GM19351 (cell line): Measurements from ENCODE around the gene VWA7.
"Not testable (repeated sequence)": the region's sequence is repeated elsewhere in the genome, so short reads cannot be mapped to it uniquely, and the experiment has no call there.

Experiments
- ATAC-seq: cut with Tn5 transposase; IDR thresholded peaks from one replicate; pipeline ENCODE4 v1.9.1; 2021; ENCODE audit warnings: mild to moderate bottlenecking, moderate library complexity; ENCODE audit not compliant: unreplicated experiment

The VWA7 gene

DNA sequence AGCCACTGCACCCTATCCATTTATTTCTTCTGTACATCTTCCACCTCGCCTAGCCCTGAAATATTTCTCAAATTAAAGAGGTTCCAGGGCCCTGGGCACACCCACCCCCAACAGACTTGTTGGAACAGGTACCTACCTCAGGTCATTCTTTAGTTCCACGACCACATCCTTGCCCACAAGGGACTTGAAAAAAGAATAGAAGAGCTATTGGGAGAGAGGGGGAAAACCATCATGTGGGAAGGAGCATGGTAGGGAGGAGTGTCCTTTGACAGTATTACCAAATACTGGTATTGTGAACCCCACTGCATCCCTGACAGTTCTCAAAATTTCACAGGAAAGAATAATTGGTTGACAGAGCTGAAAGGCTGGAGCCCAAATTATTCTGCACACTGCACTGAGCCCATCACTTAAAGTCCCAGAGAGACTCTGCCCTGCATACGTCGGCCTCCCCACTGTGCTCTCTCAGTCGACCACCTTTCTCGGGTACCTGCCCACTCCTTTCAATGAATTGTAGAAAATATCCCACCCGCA lies 28.9 kb upstream of the VWA7 start:
- ATAC-seq = no peak

DNA sequence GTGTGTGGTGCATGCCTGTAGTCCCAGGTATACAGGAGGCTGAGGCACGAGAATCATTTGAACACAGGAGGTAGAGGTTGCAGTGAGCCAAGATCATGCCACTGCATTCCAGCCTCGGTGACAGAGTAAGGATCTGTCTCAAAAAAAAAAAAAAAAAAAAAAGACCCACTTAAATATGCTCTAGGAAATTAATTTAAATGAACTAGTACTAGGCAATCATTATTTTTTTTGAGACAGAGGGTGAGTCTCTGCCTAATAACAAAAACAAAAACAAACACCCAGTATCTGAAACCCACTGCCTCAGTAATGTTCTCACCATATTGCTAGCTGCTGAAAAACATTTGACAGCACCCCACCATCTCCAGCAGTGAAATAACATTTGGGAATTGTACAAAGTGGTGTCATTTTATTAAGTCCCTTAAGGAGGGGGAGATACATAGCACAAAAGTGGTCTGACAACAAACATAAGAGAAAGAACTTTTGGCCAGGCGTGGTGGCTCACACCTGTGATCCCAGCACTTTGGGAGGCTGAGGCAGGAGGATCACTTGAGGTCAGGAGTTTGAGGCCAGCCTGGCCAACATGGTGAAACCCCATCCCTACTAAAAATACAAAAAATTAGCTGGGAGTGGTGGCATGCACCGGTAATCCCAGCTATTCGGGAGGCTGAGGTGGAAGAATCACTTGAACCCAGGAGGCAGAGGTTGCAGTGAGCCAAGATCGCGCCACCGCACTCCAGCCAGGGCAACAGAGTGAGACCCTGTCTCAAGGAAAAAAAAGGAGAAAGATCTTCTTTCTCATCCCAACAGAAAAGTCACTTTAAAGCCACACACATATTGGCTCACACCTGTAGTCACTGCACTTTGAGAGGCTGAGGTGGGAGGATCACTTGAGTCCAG lies 24.2 kb upstream of the VWA7 start:
- ATAC-seq = not testable (repeated sequence)

DNA sequence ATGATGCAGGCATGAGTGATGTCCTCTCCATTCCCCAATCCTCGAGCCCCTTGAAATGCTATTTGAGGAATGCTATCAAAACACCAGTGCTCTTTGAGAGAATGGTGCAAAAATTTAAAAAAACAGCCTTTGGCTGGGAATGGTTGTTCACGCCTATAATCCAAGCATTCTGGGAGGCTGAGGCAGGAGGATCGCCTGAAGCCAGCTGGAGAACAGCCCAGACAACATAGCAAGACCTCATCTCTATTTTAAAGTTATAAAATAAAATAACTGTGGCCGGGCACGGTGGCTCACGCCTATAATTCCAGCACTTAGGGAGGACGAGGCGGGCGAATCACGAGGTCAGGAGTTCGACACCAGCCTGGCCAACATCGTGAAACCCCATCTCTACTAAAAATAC lies 22.7 kb upstream of the VWA7 start:
- no peak for ATAC-seq

DNA sequence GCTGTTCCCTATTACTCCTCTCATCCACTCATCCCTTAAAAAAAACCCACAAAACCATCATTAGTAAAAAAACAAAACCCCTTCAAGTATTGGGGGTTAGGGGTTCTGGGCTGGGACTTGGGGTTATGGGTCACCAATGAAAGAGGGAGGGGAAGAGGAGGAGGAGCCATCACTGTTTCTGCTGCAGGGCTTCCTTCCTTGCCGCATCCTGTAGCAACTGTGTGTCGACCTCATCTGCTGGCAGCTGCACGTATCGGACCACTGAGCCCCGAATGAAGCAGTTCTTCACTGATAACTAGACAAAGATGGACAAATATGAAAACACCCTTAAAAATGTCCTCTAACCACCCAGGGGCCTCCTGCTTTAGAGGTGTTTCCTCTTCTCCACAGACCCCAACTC lies 20.5 kb upstream of the VWA7 start:
- no peak for ATAC-seq

DNA sequence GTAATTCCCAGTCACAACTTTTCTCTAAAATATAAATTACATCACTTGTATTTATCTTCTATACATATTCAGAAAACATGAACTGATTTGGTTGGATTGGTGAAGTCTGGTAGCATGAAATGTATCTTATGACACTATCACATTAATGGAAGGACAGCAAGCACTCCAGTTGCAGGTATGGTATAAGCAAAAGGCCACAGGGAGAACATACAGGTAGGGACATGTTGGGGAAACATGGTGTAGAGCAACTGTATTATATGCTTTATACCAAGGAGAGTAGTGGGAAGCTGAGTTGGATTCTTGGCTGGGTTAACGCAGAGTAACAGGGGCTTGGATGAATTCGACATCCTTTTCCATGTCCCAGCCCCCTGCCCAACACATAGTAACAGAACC lies 19.9 kb upstream of the VWA7 start:
- ATAC-seq = no peak

DNA sequence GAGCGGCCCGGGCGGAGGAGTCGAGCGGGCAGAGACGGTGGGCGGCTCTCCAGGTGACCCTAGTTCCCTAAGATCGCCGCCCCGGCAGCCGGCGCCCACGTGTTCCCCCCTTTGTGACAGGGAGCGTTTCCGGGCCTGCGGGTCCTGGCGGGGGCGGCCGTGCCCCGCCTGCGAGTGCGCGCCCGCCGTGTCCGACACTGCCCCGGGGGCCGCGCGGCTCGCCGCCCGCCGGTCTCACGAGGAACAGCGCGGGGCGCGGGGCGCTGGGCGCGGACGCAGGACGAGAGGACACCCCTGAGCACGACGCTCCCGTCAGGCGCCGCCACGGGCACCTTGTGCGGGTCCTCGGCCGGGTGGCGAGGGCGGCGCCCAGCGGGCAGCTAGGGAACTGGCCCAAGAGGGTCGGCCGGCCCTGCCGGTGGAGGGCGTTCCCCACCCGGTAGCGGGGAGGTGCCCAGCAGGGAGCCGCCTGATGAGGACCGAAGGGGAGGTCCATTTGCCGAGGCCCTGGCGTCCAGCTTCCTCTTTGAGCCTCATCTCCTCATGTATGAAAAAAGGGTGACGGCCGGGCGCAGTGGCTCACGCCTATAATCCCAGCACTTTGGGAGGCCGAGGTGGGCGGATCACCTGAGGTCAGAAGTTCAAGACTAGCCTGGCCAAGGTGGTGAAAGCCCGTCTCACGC lies 18.6 kb upstream of the VWA7 start, which contains the start of gene VARS1:
TSS of gene VARS1 (minus strand) at position 137 of the 683 bp plus-strand sequence. CDS start 535 bp downstream, outside the sequence.
- ATAC-seq = peak; percentile 79

DNA sequence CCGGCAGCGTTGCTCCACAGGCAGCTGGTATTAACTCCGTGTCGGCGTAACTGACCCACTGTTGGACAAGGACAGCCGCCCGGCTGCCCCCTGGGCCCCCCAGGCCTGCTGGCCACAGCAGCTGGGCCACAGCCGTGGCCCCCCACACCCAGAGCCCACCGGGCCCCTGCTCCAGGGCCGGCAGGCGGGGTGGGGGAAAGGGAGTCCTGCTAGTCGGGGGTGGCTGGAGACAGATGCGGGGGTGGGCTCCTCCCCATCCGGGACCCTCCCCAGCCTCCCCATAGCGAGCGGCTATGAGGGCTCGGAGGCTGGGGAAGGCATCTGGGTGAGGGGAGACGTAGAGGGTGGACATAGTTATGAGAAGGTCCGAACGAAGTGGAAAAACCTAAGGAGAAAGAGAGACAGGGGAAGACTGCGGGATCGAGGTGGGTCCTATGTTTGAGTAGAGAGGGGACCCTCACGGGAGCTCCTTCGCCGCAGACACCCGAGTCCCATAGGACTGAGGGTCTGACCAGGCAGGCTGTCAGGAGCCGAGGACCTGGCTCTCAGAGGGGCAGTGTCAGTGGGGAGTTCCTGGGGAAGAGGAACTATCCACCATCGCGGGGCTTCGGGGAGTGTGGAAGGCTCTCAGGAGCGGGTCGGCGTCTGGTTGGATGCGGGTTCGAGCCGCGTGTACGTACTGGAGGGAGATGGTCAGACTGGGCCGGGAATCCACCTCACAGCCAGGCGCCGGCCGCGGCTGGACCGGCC lies 17.9 kb upstream of the VWA7 start:
- peak; percentile 31 for ATAC-seq

DNA sequence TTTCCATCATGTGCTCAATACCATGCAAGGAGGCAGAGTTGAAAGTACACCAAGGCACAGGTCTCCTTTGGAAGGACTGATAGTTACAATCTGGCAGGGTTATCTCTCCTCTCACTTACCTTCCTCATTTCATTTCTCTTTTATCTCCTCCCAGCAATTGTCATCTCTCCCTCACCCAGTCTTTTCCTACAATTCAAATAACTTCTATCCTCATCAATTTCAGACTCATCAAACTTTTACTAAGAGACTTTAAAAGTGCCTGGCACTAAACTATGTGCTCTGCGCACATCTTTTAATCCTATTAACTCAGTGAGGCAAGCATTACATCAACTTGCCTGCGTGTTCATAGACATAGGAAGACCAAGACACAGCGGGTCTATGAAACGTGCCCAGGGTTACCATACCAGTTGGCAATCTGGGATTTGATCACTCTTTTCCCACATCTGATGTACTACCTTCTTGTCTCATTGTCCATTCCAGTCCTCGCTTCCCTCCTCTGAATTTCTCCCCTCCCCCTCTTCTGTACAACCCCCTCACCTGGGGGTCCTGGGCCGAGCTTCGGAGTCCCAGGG lies 17.3 kb upstream of the VWA7 start:
- no peak for ATAC-seq

DNA sequence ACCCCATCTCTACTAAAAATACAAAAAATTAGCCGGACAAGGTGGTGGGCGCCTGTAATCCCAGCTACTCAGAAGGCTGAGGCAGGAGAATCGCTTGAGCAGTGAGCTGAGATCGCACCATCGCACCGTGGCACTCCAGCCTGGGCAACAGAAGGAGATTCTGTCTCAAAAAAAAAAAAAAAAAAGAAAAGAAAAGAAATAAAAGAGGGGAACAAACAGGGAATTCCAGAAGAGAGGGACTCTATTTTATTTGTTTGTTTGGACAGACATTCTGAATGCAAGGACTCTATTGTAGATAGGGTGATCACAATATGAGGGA lies 16.8 kb upstream of the VWA7 start:
- ATAC-seq = not testable (repeated sequence)

DNA sequence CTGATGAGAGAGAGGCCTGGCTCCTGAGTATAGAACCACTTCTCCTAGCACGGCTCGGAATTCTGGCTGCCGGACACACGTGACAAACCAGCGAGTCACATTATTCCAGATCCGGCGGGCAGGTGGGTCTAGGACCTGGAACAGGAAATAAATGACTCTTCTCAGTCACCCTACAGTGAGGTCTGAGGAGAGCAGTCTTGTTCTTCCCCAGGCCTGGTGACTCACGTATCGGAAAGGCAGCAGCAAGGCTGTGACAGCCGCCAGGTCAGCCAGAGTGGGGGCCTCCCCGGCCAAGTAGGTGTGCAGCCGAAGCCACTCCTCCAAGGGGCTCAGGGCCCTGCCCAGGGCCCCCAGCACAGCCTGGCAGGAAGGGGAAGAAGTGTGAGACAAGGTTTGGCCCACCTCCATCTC lies 15.6 kb upstream of the VWA7 start:
- ATAC-seq = no peak

DNA sequence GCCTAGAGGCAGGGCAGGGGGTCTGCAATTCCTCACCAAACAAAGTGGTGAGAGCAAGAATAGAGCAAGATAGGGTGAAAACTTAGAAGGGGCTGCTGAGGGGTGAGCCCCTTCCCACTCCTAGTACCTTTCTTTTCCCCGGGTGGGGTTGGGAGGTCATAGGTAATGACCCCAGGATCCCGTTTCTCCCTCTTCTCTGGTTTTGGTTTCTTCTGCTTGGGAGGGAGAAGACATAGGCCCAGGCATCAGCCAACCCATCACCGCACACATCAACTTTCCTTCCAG lies 14.9 kb upstream of the VWA7 start:
- no peak for ATAC-seq

DNA sequence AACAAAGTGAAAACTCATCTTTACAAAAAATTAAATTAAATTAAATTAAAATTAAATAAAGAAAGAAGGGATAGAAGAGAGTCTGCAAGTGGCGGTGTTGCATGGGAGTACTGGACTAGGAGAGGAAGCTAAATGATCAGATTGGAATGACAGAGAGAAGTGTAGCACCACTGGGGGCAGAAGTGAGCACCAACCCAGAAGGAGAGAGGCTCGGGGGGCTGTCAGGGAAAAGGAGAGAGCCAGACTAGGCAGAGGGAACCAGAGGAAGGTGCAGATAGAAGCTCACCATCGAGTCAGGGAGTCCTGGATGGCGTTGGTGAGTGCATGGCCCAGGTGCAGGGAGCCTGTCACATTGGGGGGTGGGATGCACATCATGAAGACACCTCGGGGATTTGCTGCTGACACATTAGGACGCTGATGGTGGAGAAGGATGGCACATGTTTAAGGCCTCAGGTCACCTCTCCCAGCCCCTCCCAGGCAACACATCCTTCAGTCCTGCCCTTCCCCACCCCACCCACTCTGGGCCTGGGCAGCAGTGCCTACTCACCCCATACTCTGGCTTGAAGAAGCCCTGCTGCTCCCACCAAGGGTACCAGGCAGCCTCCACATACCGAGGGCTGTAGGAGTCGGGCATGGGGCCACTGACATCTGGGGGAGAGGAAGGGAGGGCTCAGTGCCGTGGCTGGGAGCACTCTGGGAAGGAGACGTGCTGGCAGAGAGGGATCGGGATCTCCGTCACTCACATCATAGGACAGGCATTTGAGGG lies 14.4 kb upstream of the VWA7 start:
- no peak for ATAC-seq

DNA sequence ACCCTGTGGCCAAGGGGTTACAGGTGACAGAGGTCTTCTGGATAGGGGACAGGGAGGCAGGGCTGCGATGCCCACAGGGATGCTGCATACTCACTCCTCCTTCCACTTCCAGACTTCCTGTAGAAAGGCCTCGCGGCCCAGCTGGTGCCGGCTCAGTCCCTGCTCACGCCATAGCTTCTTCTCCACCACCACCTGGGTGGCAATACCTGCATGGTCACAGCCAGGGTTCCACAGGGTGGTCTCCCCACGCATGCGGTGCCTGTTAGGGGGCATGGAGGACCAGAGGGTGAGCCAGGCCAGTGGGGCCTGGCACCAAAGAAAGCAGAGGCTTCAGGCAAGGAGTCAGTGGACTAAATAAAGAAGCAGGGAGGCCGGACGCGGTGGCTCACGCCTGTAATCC lies 8.3 kb upstream of the VWA7 start:
- no peak for ATAC-seq

DNA sequence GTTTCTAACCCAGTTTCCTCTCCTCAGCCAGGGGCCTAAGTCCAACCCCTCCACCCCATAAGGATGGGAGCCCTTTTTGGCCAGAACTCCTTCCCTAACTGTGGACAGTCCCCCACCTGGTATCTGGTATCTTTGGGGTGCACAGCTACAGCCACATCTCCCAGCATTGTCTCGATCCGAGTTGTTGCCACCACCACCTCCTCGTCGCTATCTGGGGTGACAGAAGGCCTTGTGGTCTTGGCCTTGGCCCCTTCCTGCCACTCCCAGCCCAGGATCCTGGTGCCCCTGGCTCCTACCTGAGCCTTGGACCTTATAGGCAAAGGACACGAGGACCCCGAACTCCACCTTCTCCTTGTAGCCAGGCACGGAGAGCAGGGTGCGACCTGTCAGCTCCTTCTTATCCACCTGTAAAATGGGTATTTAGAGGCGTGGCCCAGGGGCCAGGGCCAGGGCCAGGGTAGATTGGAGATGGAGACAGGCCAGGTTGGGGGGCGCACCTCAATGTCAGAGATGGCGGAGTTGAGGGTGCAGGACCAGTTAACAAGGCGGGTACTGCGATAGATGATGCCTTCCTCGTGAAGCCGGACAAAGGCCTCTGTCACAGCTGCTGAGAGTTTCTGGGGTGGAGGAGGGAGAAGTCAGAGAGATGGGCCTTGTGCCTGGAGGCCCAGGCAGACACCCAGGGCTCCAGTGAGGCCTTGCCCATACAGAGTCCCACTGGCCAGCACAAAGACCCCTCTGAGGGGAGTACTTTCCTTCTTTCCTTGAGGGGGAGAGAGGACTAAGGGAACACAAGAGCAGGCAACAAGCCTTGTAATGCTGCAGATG lies 7.2 kb upstream of the VWA7 start:
- ATAC-seq = no peak

DNA sequence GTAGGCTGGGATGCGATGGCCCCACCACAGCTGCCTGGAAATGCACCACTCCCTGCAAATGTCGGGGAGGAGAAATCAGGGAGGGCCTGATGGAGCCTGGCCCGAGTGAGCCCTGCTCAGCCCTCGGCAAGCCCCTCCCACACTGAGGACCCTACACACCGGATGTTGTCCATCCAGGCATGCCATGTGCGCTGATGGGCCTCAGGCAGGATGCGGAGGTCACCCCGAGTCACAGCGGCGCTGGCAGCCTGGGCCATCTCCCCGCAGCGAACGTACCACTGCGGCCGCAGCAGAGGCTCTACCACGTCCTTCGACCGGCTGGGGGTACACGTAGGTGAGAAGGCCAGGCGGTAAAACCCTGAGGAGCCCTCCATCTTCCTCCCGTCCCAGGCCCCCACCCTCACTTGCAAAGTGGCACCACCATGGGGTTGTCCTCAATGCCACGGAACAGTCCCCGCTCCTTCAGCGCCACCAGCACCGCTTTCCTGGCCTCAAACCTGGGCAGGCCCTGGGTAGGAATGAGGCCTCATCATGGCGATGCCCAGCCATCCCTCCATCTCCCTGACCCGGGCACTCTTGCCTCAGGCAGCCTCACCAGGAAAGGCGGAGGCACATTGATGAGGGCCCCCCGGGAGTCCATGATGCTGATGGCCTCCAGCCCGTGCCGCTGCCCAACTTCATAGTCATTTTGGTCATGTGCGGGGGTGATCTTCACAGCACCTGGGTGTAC lies 5.2 kb upstream of the VWA7 start:
- ATAC-seq = no peak

DNA sequence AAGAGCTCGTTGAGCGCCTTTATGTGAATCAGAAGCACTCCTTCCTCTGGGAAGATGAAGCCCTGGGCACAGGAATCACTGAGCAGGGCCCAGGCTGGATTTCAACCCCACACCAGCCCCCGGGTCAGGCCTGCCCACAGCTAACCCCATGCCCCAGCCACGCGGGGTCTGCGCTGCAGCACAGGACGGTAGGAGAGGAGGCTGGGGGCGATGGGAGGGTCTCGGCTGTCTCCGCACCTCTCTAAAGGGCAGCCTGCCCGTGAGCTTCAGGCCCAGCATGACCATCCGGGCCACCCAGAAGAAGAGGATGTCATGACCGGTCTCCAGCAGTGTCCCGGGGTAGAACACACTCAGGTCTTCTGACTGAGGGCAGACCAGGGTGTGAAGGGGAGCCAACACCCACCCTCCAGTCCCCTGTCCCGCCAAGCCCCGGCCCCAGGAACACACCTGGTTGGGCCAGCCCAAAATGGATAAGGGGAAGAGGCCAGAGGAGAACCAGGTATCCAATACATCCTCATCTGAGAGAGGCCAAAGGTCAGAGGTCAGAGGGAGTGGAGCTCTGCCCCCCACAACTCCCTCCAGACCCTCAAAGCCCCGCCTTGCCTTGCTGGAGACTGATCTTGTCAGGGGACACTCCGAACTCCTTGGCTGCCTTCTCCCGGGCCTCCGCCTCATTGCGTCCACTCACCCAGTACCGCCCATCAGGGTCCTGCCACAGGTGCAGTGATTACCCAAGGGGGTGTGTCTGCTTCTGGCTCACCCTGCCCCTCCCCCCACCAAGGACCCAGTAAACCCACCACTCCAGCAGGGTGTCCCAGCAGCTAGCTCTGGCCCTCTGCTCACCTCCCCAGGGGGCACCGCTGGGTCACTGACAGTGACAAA lies 4.4 kb upstream of the VWA7 start:
- no peak for ATAC-seq

DNA sequence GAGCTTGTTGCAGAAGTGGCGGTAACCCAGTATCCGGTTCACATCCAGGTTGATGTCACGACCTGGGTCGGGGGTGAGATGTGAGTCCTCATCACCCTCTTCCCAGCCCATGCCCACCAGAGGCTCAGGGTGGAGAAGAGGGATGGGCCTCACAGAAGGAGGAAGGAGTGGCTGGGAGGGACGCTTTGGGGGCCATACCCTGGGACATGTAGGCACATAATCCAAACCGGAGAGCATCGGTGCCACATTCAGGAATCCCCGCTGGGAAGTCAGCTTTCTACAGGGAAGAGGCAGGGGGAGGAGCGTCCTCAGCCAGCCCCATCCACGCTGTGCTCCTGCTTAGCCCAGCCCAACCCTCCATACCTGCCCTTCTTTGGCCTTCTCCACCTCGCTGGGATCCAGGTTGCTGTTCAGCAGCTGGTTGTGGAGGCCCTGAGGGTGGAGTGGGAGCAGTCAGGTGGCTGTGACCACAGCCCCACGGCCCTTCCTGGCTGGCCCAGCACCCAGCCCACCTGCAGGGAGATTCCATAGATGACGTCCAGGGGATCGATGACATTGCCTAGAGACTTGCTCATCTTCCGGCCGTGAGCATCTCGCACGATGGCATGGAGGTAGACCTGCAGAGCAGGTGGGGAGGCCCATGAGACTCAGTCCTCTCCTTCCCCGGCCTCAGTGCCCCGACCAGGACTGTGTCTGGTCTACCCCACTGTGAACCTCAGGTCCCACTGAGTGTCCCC lies 3.5 kb upstream of the VWA7 start:
- ATAC-seq = no peak
